Mesendoderm (in vitro differentiated cells): ENCODE data around the gene HSPD1.
A peak's percentile ranks its signal among the peaks of the same experiment; 100 is the strongest.
"Not testable (repeated sequence)": the region's sequence is repeated elsewhere in the genome, so short reads cannot be mapped to it uniquely, and the experiment has no call there.

Experiments
- DNase-seq: peaks from one replicate; pipeline ENCODE4 v3.0.0; 2013
- H2AK5ac ChIP-seq: 2 replicates; pipeline ENCODE4 v1.6.1; 2013; ENCODE audit warnings: low read length, inconsistent platforms
- H2BK120ac ChIP-seq: 2 replicates; pipeline ENCODE4 v1.6.1; 2013; ENCODE audit warnings: low read depth, mild to moderate bottlenecking, low read length, moderate library complexity, mixed read lengths
- H2BK15ac ChIP-seq: replicated peaks from 2 replicates; pipeline ENCODE4 v1.6.1; 2013; ENCODE audit warnings: low read depth, mild to moderate bottlenecking, moderate library complexity
- H2BK5ac ChIP-seq: 2 replicates; pipeline ENCODE4 v1.6.1; 2013; ENCODE audit warnings: low read length, inconsistent platforms
- H3K18ac ChIP-seq: 2 replicates; pipeline ENCODE4 v1.6.1; 2013; ENCODE audit warnings: mild to moderate bottlenecking, low read length, mixed read lengths
- H3K23ac ChIP-seq: one replicate; pipeline ENCODE4 v1.6.1; 2013; ENCODE audit warnings: low read length
- H3K27ac ChIP-seq: 2 replicates; pipeline ENCODE4 v1.5.1; 2013; ENCODE audit warnings: low read depth, mild to moderate bottlenecking, inconsistent platforms, low read length, moderate library complexity
- H3K27me3 ChIP-seq: 2 replicates; pipeline ENCODE4 v1.6.1; 2013; ENCODE audit warnings: low read length, control low read depth, mild to moderate bottlenecking, inconsistent platforms; ENCODE audit not compliant: insufficient read depth, poor library complexity
- H3K36me3 ChIP-seq: 2 replicates; pipeline ENCODE4 v1.6.1; 2013; ENCODE audit warnings: low read length, inconsistent platforms; ENCODE audit not compliant: control insufficient read depth, insufficient read depth
- H3K4ac ChIP-seq: one replicate; pipeline ENCODE4 v1.6.1; 2013; ENCODE audit warnings: low read depth, mild to moderate bottlenecking, low read length, moderate library complexity
- H3K4me1 ChIP-seq: 2 replicates; pipeline ENCODE4 v1.6.1; 2013; ENCODE audit warnings: low read depth, low read length, inconsistent platforms; ENCODE audit not compliant: control insufficient read depth
- H3K4me2 ChIP-seq: 2 replicates; pipeline ENCODE4 v1.6.1; 2013; ENCODE audit warnings: low read length
- H3K4me3 ChIP-seq: 2 replicates; pipeline ENCODE4 v1.5.1; 2013; ENCODE audit warnings: mild to moderate bottlenecking, low read length
- H3K56ac ChIP-seq: one replicate; pipeline ENCODE4 v1.6.1; 2013; ENCODE audit warnings: low read length
- H3K79me1 ChIP-seq: 2 replicates; pipeline ENCODE4 v1.6.1; 2013; ENCODE audit warnings: low read length, inconsistent platforms
- H3K79me2 ChIP-seq: 2 replicates; pipeline ENCODE4 v1.6.1; 2013; ENCODE audit warnings: mild to moderate bottlenecking, low read length; ENCODE audit not compliant: control insufficient read depth, insufficient read depth
- H3K9ac ChIP-seq: 2 replicates; pipeline ENCODE4 v1.6.1; 2013; ENCODE audit warnings: low read length, inconsistent platforms
- H4K5ac ChIP-seq: one replicate; pipeline ENCODE4 v1.6.1; 2013; ENCODE audit warnings: low read length
- H4K8ac ChIP-seq: one replicate; pipeline ENCODE4 v1.6.1; 2013; ENCODE audit warnings: low read depth, mild to moderate bottlenecking, control low read depth, low read length, moderate library complexity
- WGBS: extraction: QIAGEN DNeasy Blood & Tissue Kit; methylation state at CpG from one replicate; pipeline ENCODE4 v1.1.7; 2013; ENCODE audit warnings: low lambda C conversion rate, missing lambda C conversion rate; ENCODE audit not compliant: insufficient coverage; ENCODE audit errors: extremely low coverage; 5-methylcytosine and 5-hydroxymethylcytosine counted together

Gene HSPD1

DNA sequence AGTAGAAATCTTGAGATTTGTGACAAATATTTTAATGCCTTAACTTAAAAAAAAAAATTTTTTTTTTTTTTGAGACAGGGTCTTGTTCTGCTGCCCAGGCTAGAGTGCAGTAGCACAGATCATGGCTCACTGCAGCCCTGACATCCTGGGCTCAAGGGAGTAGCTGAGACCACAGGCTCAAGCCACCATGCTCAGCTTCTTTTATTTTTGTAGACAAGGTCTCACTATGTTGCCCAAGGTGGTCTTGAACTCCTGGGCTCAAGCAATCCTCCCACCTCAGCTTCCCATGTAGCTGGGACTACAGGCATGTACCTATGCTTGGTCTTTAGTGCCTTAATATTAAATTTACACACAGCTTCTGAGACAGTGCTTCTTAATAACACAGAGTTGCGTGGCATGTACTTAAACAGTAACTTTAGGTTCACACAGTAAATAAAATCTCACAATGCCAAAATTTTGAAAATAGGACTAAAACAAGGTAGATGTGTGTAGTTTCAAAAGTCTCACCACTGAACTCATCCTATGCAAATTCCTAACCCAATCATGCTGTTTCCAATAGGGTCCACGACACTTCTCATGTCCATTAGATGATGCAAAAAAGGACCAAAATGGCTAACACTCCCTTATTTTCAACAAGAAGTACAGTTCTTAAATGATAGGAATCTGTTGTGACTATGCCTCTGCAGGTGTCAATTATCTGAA is 4.1 kb downstream of the HSPD1 start:
- no peak overlapping the region for H2AK5ac ChIP-seq
- H3K18ac ChIP-seq: no peak overlapping the region
- no peaks in the 10 kb centered on the region for H3K79me1 ChIP-seq
- H3K27me3 ChIP-seq: no peaks in the 10 kb centered on the region
- no peak overlapping the region for H4K5ac ChIP-seq
- H3K9ac ChIP-seq: peak overlapping the region; percentile 2
- no peaks in the 10 kb centered on the region for H3K4me1 ChIP-seq
- no peak overlapping the region for H3K4ac ChIP-seq
- H2BK5ac ChIP-seq: no peak overlapping the region
- H3K79me2 ChIP-seq: peaks cover 51% of the 10 kb centered on the region
- H3K56ac ChIP-seq: no peak overlapping the region
- DNase-seq: no peak
- peak overlapping the region; percentile 13 for H3K4me2 ChIP-seq
- no peak overlapping the region for H3K4me3 ChIP-seq
- H4K8ac ChIP-seq: no peak overlapping the region
- no peak overlapping the region for H3K27ac ChIP-seq
- no peak overlapping the region for H2BK120ac ChIP-seq
- H3K36me3 ChIP-seq: peaks cover 8% of the 10 kb centered on the region
- no peak overlapping the region for H3K23ac ChIP-seq
- no CpG with 5 or more reads among the region's 2 CpGs for WGBS
- H2BK15ac ChIP-seq: no peak overlapping the region

DNA sequence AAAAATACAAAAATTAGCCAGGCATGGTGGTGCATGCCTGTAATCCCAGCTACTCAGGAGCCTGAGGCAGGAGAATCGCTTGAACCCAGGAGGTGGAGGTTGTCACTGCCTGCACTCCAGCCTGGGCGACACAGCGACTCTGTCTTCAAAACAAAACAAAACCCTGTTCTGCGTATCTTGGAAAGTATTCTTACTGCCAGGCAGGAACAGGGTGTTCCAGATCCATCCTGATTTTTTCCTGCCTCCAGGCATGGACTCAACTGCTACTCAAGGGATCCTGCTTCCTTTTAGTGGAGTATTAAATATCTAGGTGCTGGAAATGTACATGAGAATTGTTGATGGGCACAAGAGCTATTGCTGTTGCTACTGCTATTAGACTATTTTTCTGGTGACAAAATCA is 12.3 kb downstream of the HSPD1 start:
- Histone ChIP-seq H3K56ac (no peak overlapping the region), H3K4me2 (no peak overlapping the region), H3K4me3 (no peak overlapping the region), H3K27ac (no peak overlapping the region), H2AK5ac (no peak overlapping the region), H3K27me3 (no peaks in the 10 kb centered on the region), H3K4ac (no peak overlapping the region), H3K9ac (no peak overlapping the region), H2BK5ac (no peak overlapping the region), H3K79me1 (peaks cover 4% of the 10 kb centered on the region), H3K23ac (no peak overlapping the region), H2BK120ac (no peak overlapping the region), H4K8ac (no peak overlapping the region), H2BK15ac (no peak overlapping the region), H3K79me2 (no peaks in the 10 kb centered on the region), H3K18ac (no peak overlapping the region), H3K36me3 (peaks cover 11% of the 10 kb centered on the region), H4K5ac (no peak overlapping the region), H3K4me1 (no peaks in the 10 kb centered on the region)
- no CpG with 5 or more reads among the region's 4 CpGs for WGBS
- DNase-seq: no peak

DNA sequence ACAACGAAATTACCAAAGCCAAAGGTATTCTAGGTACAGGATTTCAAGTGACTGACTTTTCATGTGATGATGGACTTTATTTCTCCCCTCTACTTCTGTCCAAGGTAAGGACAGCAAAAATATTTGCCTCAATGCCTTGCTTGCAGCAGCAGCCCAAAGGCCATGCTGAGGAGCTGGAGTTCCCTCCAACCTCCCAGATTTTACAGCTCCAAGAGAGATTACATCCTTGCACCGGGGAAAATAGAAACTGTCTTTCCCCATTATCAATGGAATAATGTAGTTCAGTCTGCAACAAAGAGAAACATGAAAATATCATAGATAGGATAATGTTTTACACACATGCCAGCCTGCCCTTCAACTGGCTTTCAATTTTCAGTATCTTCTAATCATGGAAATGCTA is 13.5 kb downstream of the HSPD1 start:
- Histone ChIP-seq H3K4me2 (no peak overlapping the region), H3K9ac (no peak overlapping the region), H3K23ac (no peak overlapping the region), H3K4ac (no peak overlapping the region), H3K79me2 (no peaks in the 10 kb centered on the region), H2BK15ac (no peak overlapping the region), H3K79me1 (peaks cover 4% of the 10 kb centered on the region), H2BK5ac (no peak overlapping the region), H3K4me1 (no peaks in the 10 kb centered on the region), H3K18ac (no peak overlapping the region), H3K27me3 (no peaks in the 10 kb centered on the region), H3K4me3 (no peak overlapping the region), H3K36me3 (peaks cover 11% of the 10 kb centered on the region), H4K8ac (no peak overlapping the region), H2BK120ac (no peak overlapping the region), H2AK5ac (no peak overlapping the region), H3K56ac (no peak overlapping the region), H4K5ac (no peak overlapping the region), H3K27ac (no peak overlapping the region)
- no peak for DNase-seq
- no CpG with 5 or more reads among the region's 2 CpGs for WGBS

DNA sequence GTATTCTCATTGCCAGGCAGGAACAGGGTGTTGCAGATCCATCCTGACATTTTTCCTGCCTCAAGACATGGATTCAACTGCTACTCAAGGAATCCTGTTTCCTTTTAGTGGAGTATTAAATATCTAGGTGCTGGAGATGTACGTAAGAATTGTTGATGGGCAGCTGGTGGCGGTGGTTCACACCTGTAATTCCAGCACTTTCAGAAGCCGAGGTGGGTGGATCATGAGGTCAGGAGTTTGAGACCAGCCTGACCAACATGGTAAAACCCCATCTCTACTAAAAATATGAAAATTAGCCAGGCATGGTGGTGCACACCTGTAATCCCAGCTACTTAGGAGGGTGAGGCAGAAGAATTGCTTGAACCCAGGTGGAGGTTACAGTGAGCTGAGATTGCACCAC is 15.4 kb downstream of the HSPD1 start:
- not testable (repeated sequence) for H3K4ac ChIP-seq, H4K5ac ChIP-seq, H2BK15ac ChIP-seq, H3K4me1 ChIP-seq, H3K27me3 ChIP-seq, H3K79me2 ChIP-seq, H3K23ac ChIP-seq, H3K9ac ChIP-seq, H3K79me1 ChIP-seq, H3K27ac ChIP-seq, H3K36me3 ChIP-seq, H3K56ac ChIP-seq, H2AK5ac ChIP-seq, H3K4me3 ChIP-seq, H3K4me2 ChIP-seq, H2BK120ac ChIP-seq, H4K8ac ChIP-seq, H3K18ac ChIP-seq, H2BK5ac ChIP-seq
- peak; percentile 16 for DNase-seq
- WGBS: no CpG with 5 or more reads among the region's 3 CpGs

DNA sequence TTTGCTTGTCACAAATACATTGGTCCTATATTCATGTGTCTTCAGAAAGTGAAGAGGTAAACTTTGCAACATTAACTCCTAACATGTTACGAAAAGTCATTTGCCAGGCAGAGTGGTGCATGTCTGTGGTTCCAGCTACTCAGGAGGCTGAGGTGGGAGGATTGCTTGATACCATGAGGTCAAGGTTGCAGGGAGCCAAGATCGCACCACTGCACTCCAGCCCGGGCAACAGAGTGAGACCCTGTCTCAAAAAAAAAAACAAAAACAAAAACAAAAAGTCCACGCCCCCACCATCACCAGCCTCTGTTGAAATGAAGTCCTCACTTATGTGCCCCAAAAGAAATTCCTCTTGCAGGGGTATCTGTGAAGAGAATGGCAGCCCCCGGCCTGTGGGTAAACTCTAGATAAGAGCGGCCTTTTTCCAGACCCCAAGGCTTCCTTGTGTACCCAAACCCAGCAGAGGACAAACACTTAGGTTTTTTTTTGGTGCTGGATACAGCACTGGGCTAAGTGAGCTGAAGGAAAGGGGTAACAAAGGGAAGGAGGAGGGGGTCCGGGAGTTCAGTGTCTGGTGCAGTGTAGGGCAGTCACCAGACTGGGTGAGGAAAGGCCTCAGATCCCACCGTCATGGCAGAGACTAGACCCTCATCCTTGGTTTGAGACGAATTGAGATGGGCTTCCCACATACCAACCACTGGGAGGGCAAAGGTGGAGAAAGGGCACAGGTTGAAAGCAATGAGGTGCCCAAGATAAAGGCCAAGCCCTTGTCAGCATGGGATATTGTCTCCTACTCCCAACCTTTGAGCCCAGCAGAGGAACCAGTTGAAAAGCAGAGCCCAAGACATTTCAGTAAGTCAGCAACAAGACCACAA is 19.2 kb downstream of the HSPD1 start:
- Histone ChIP-seq H3K56ac (no peak overlapping the region), H2AK5ac (no peak overlapping the region), H3K27ac (no peak overlapping the region), H2BK5ac (no peak overlapping the region), H3K4me3 (no peak overlapping the region), H3K79me1 (no peaks in the 10 kb centered on the region), H4K8ac (no peak overlapping the region), H2BK120ac (no peak overlapping the region), H2BK15ac (no peak overlapping the region), H3K18ac (no peak overlapping the region), H3K79me2 (no peaks in the 10 kb centered on the region), H3K27me3 (no peaks in the 10 kb centered on the region), H3K36me3 (no peaks in the 10 kb centered on the region), H3K4me1 (no peaks in the 10 kb centered on the region), H3K9ac (no peak overlapping the region), H3K4me2 (no peak overlapping the region), H3K4ac (no peak overlapping the region), H4K5ac (no peak overlapping the region), H3K23ac (no peak overlapping the region)
- no CpG with 5 or more reads among the region's 9 CpGs for WGBS
- no peak for DNase-seq
